GM19043 (cell line): ENCODE measurements around the gene TTC39C.

ENCODE experiments used
- ATAC-seq: cut with Tn5 transposase; IDR thresholded peaks from one replicate; pipeline ENCODE4 v1.9.1; 2021; ENCODE audit warnings: low read depth; ENCODE audit not compliant: unreplicated experiment

The TTC39C gene

GRCh38 chr18:24176727-24177416, 162.3 kb downstream of the TTC39C start:
- peak; percentile 81 for ATAC-seq

- no peak for ATAC-seq
Measured at GRCh38 chr18:24177499-24178133, 163.1 kb downstream of the TTC39C start.

DNA sequence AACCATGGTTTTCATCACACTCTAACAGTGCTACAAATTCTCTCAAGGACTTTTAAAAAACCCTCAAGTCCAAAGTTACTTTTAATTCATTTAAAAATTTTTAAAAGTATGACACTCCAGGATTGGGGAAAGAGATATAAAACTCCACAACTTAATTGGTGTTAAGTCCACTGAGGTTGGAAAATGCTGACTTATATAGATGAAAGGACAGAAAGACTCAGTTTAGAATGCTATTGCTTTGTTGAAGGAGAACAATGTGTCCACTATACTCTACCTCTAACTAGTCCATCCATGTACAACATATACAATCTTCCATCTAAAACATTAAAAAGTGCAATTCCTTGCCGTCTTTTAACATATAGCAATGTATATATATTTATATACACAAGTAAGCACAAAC, 165.5 kb downstream of the TTC39C start:
- no peak for ATAC-seq

- no peak for ATAC-seq
Measured at GRCh38 chr18:24181806-24182205, 167.3 kb downstream of the TTC39C start.
